HEK293 (cell line): ENCODE measurements around the gene GMCL1.
"Not testable (repeated sequence)": the region's sequence is repeated elsewhere in the genome, so short reads cannot be mapped to it uniquely, and the experiment has no call there.

Source experiments
- CTCF ChIA-PET: fragments of 350-600 bp; formaldehyde crosslinking; extraction: SDS; loops from one replicate; lab custom pipeline; 2021; ENCODE audit warnings: antibody characterized with exemption; lab: Yijun Ruan, JAX
- POLR2A ChIA-PET: fragments of 300-600 bp; formaldehyde crosslinking; extraction: SDS; loops from one replicate; lab custom pipeline; 2020; ENCODE audit warnings: antibody characterized with exemption, inconsistent platforms; lab: Yijun Ruan, JAX
- H3K27ac ChIP-seq: fragments of 200-500 bp; sonication (Bioruptor generic); 2 replicates; pipeline ENCODE4 v1.5.1; 2014; ENCODE audit warnings: low read depth, low read length, control low read depth, inconsistent platforms; ENCODE audit errors: extremely low read depth
- H3K36me3 ChIP-seq, 2 experiments: fragments of 200-500 bp in 1 of 2; sonication (Bioruptor generic) in 1 of 2; 1 replicate in 1 of 2; 2 replicates in 1 of 2; pipeline ENCODE4 v1.5.1; 2014 to 2017; ENCODE audit warnings: inconsistent platforms in 2 of 2, low read length in 2 of 2; ENCODE audit not compliant: control insufficient read depth in 2 of 2, insufficient read depth in 1 of 2
- H3K4me1 ChIP-seq: fragments of 200-500 bp; sonication (Bioruptor generic); 2 replicates; pipeline ENCODE4 v1.5.1; 2014; ENCODE audit warnings: mild to moderate bottlenecking, low read length, inconsistent platforms; ENCODE audit not compliant: control insufficient read depth, insufficient read depth
- H3K4me3 ChIP-seq: 2 replicates; pipeline ENCODE4 v1.5.1; 2011; ENCODE audit warnings: low read depth, mild to moderate bottlenecking, control low read depth, low read length, moderate library complexity
- H3K9me3 ChIP-seq: fragments of 200-500 bp; sonication (Bioruptor generic); 2 replicates; pipeline ENCODE4 v1.5.1; 2014; ENCODE audit warnings: low read depth, low read length, inconsistent platforms; ENCODE audit not compliant: control insufficient read depth, insufficient read depth
- BCL11B ChIP-seq: fragments of 450-650 bp; formaldehyde crosslinking; IDR thresholded peaks from 2 replicates; pipeline ENCODE4 v1.5.1; 2016; ENCODE audit warnings: low read depth, missing biosample characterization, missing genetic modification characterization
- IKZF3 ChIP-seq: fragments of 450-650 bp; IDR thresholded peaks from 2 replicates; pipeline ENCODE4 v1.5.0; 2018; ENCODE audit warnings: missing biosample characterization, mild to moderate bottlenecking, missing genetic modification characterization, moderate library complexity
- OSR2 ChIP-seq: fragments of 450-650 bp; formaldehyde crosslinking; IDR thresholded peaks from 2 replicates; pipeline ENCODE4 v1.5.1; 2016; ENCODE audit warnings: missing biosample characterization, missing genetic modification characterization
- OVOL3 ChIP-seq: fragments of 450-650 bp; formaldehyde crosslinking; IDR thresholded peaks from 2 replicates; pipeline ENCODE4 v1.5.1; 2016; ENCODE audit warnings: missing biosample characterization, missing genetic modification characterization
- PRDM10 ChIP-seq: fragments of 450-650 bp; formaldehyde crosslinking; IDR thresholded peaks from 2 replicates; pipeline ENCODE4 v1.5.1; 2016; ENCODE audit warnings: missing biosample characterization, missing genetic modification characterization
- REPIN1 ChIP-seq: fragments of 450-650 bp; formaldehyde crosslinking; IDR thresholded peaks from 2 replicates; pipeline ENCODE4 v1.5.1; 2017; ENCODE audit warnings: missing biosample characterization, missing genetic modification characterization, low read depth
- SCRT1 ChIP-seq: fragments of 450-650 bp; formaldehyde crosslinking; IDR thresholded peaks from 2 replicates; pipeline ENCODE4 v1.5.1; 2016; ENCODE audit warnings: missing biosample characterization, missing genetic modification characterization, borderline replicate concordance
- ZNF169 ChIP-seq: fragments of 450-650 bp; formaldehyde crosslinking; IDR thresholded peaks from 2 replicates; pipeline ENCODE4 v1.5.1; 2016; ENCODE audit warnings: missing biosample characterization, missing genetic modification characterization
- ZNF174 ChIP-seq: fragments of 450-650 bp; formaldehyde crosslinking; IDR thresholded peaks from 2 replicates; pipeline ENCODE4 v1.5.0; 2017; ENCODE audit warnings: missing biosample characterization, mild to moderate bottlenecking, missing genetic modification characterization
- ZNF366 ChIP-seq: fragments of 450-650 bp; formaldehyde crosslinking; conservative IDR thresholded peaks from 2 replicates; pipeline ENCODE4 v1.5.1; 2016; ENCODE audit warnings: missing biosample characterization, missing genetic modification characterization
- ZNF394 ChIP-seq: fragments of 450-650 bp; formaldehyde crosslinking; IDR thresholded peaks from 2 replicates; pipeline ENCODE4 v1.5.1; 2016; ENCODE audit warnings: missing biosample characterization, missing genetic modification characterization, mild to moderate bottlenecking, moderate library complexity, borderline replicate concordance
- ZNF529 ChIP-seq: fragments of 450-650 bp; formaldehyde crosslinking; IDR thresholded peaks from 2 replicates; pipeline ENCODE4 v1.5.1; 2017; ENCODE audit warnings: missing genetic modification characterization, missing biosample characterization; ENCODE audit not compliant: insufficient replicate concordance
- ZNF558 ChIP-seq: fragments of 450-650 bp; formaldehyde crosslinking; IDR thresholded peaks from 2 replicates; pipeline ENCODE4 v1.5.1; 2016; ENCODE audit warnings: missing biosample characterization, missing genetic modification characterization
- ZNF600 ChIP-seq: fragments of 450-650 bp; formaldehyde crosslinking; IDR thresholded peaks from 2 replicates; pipeline ENCODE4 v1.5.1; 2016; ENCODE audit warnings: missing biosample characterization, missing genetic modification characterization
- ZNF747 ChIP-seq: fragments of 450-650 bp; formaldehyde crosslinking; IDR thresholded peaks from 2 replicates; pipeline ENCODE4 v1.5.1; 2016; ENCODE audit warnings: missing biosample characterization, missing genetic modification characterization
- ZSCAN30 ChIP-seq: fragments of 450-650 bp; IDR thresholded peaks from 2 replicates; pipeline ENCODE4 v1.5.1; 2018; ENCODE audit warnings: missing biosample characterization, mild to moderate bottlenecking, missing genetic modification characterization, moderate library complexity
- TF ChIP-seq, protein P1 (sequence below): fragments of 450-650 bp; IDR thresholded peaks from 2 replicates; pipeline ENCODE4 v1.5.1; 2018; ENCODE audit warnings: missing biosample characterization, missing genetic modification characterization

Gene GMCL1

DNA sequence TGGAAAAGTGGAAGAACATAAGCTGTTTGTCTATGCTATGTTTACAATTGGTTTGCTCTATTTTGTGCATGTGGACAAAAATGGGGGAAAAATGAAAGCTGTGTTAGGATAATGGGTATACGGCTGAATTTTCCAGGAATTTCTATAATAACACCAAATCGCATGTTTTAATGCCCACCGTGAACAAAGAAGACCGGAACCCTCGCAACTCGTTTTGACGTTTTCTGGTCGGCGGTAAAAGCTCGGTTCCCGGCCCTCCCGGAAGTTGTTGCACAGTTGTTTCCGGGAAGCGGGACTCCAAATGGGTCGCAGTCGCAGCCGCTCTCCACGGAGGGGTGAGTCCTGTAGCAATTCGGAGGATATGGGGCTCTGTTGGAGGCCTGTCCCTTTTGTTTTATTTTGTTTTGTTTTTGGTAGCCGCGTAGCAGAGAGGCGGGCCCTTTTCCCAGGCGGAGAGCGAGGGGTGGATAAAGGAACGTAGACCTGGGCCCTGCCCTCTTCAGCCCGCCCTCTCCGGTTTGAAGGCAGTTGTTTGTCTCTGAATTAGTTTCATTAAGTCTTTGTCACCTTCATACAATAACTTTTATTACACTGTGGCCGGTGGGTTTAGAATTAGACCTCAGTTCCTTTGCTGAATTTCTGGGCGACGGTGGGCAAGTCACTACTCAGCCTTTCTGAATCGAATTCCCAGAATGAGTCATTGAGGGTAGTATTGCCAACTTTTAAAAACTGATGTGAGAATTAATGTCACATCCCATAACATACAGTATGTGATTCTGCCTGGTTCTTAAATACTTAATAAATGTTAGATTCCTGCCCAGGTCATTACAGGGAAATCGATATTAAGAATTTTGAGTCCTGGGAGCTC, 64.5 kb downstream of the GMCL1 start, which contains the start of gene SNRNP27 (continued):
- TF ChIP-seq ZNF558 (tag by site-specific recombination) = no peak
- TF ChIP-seq ZSCAN30 (tag by site-specific recombination) = peak; percentile 70
- TF ChIP-seq OVOL3 (tag by site-specific recombination) = peak; percentile 21; the same call in 1 of the 2 replicates

DNA sequence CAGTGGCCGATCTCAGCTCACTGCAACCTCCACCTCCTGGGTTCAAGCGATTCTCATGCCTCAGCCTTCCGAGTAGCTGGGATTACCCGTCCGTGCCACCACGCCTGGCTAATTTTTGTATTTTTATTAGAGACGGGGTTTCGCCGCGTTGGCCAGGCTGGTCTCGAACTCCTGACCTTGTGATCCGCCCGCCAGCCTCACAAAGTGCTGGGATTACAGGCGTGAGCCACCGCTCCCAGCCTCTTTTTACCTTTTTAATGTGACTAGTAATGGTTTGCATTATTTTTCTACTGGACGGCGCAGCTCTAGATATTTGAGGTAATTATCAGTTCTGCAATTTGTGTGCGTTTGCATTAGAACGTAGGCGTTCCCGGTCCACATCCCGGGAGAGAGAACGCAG, 65.3 kb downstream of the GMCL1 start:
- CTCF ChIA-PET = interaction anchor here (0.7 to 1.6 kb wide), 3 partner anchors 18 to 1531 kb away, joined by 3 to 6 read pairs (median 4); no protein-coding TSS in a partner anchor

GRCh38 chr2:69902213-69902922, 72.9 kb downstream of the GMCL1 start:
- POLR2A ChIA-PET = interaction anchor here (1.3 kb wide), 1 partner anchor 13 kb away, joined by 4 read pairs; the partner anchor contains the start of gene MXD1
- no peaks in the 10 kb centered on the region for H3K4me1 ChIP-seq
- H3K36me3 ChIP-seq = peaks cover 68 to 88% of the 10 kb centered on the region in 2 experiments

More for the DNA sequence above, 65.3 kb downstream of the GMCL1 start:
- not testable (repeated sequence) for H3K4me1 ChIP-seq, H3K9me3 ChIP-seq, H3K27ac ChIP-seq
- Histone ChIP-seq H3K36me3 (peaks cover 32 to 47% of the 10 kb centered on the region in 2 experiments), H3K4me3 (peak overlapping the region; percentile 84)
- POLR2A ChIA-PET = interaction anchor here (1.9 kb wide), 1 partner anchor 20 kb away, joined by 16 read pairs; the partner anchor contains the start of gene MXD1

More at GRCh38 chr2:69902213-69902922, 72.9 kb downstream of the GMCL1 start:
- TF ChIP-seq SCRT1 (no peak), ZNF747 (tag by site-specific recombination) (no peak), ZNF174 (tag by site-specific recombination) (no peak), OSR2 (tag by site-specific recombination) (peak; percentile 99), REPIN1 (no peak), PRDM10 (no peak), ZNF394 (tag by site-specific recombination) (peak; percentile 96), ZNF529 (tag by site-specific recombination) (no peak), IKZF3 (tag by site-specific recombination) (no peak), ZNF600 (no peak), ZNF366 (tag by site-specific recombination) (peak; percentile 84), BCL11B (no peak), ZNF169 (tag by site-specific recombination) (peak; percentile 99)
- TF ChIP-seq, protein P1, sequence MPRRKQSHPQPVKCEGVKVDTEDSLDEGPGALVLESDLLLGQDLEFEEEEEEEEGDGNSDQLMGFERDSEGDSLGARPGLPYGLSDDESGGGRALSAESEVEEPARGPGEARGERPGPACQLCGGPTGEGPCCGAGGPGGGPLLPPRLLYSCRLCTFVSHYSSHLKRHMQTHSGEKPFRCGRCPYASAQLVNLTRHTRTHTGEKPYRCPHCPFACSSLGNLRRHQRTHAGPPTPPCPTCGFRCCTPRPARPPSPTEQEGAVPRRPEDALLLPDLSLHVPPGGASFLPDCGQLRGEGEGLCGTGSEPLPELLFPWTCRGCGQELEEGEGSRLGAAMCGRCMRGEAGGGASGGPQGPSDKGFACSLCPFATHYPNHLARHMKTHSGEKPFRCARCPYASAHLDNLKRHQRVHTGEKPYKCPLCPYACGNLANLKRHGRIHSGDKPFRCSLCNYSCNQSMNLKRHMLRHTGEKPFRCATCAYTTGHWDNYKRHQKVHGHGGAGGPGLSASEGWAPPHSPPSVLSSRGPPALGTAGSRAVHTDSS (tag by site-specific recombination) = peak; percentile 48; the same call in 1 of the 2 replicates
- H3K9me3 ChIP-seq = no peaks in the 10 kb centered on the region
- H3K4me3 ChIP-seq = no peak overlapping the region
- H3K27ac ChIP-seq = no peak overlapping the region; the same call in 1 of the 2 replicates
- CTCF ChIA-PET = interaction anchor here (1.0 to 1.2 kb wide), 3 partner anchors 11 to 203 kb away, joined by 3 to 6 read pairs (median 4); no protein-coding TSS in a partner anchor
